Measurements from ENCODE around the gene OSBP2.
A peak's percentile ranks its signal among the peaks of the same experiment; 100 is the strongest.

Gene OSBP2

GRCh38 chr22:30947816-30948454 lies 253.3 kb downstream of the OSBP2 start:
- TF ChIP-seq CTCF (conservative IDR thresholded peaks at IDR 0.05): peak; percentile 75
- H3K27ac ChIP-seq: no peak overlapping the region

- no peak for TF ChIP-seq CTCF (conservative IDR thresholded peaks at IDR 0.05)
- H3K27ac ChIP-seq: no peak overlapping the region
Measured at GRCh38 chr22:30948930-30949342, 254.3 kb downstream of the OSBP2 start.

GRCh38 chr22:30949934-30950660 lies 255.4 kb downstream of the OSBP2 start:
- TF ChIP-seq CTCF (conservative IDR thresholded peaks at IDR 0.05): no peak
- H3K27ac ChIP-seq: no peak overlapping the region

- H3K27ac ChIP-seq: no peak overlapping the region
- no peak for TF ChIP-seq CTCF (conservative IDR thresholded peaks at IDR 0.05)
Measured at GRCh38 chr22:30953206-30953605, 258.5 kb downstream of the OSBP2 start.

- no peak overlapping the region for H3K27ac ChIP-seq
- TF ChIP-seq CTCF (conservative IDR thresholded peaks at IDR 0.05): no peak
Measured at GRCh38 chr22:30955153-30955552, 260.5 kb downstream of the OSBP2 start.

Data from VCaP (cell line).